Osteocyte (in vitro differentiated cells): Measurements from ENCODE around the gene RHPN2. TPM values are rescaled to one million over a fixed set of nuclear protein-coding genes. Genes with fewer than 3 reads are reported as not detected.
"Not testable (repeated sequence)": the region's sequence is repeated elsewhere in the genome, so short reads cannot be mapped to it uniquely, and the experiment has no call there.

ENCODE experiments used
- DNase-seq: peaks from one replicate; pipeline ENCODE4 v3.0.0; 2021; ENCODE audit warnings: mixed read lengths; ENCODE audit not compliant: unreplicated experiment; ENCODE audit errors: extremely low spot score
- H3K27ac Mint-ChIP-seq: one replicate; pipeline ENCODE4 v1.8.0; 2021; ENCODE audit warnings: mild to moderate bottlenecking, mixed read lengths; ENCODE audit not compliant: unreplicated experiment
- H3K27me3 Mint-ChIP-seq: one replicate; pipeline ENCODE4 v1.8.0; 2021; ENCODE audit warnings: mixed read lengths; ENCODE audit not compliant: unreplicated experiment
- H3K36me3 Mint-ChIP-seq: one replicate; pipeline ENCODE4 v1.8.0; 2021; ENCODE audit warnings: mixed read lengths; ENCODE audit not compliant: unreplicated experiment
- H3K4me1 Mint-ChIP-seq: one replicate; pipeline ENCODE4 v1.8.0; 2021; ENCODE audit warnings: mixed read lengths; ENCODE audit not compliant: unreplicated experiment
- H3K4me3 Mint-ChIP-seq: one replicate; pipeline ENCODE4 v1.8.0; 2021; ENCODE audit warnings: mild to moderate bottlenecking, moderate library complexity, mixed read lengths; ENCODE audit not compliant: unreplicated experiment
- H3K9me3 Mint-ChIP-seq: one replicate; pipeline ENCODE4 v1.8.0; 2021; ENCODE audit warnings: mixed read lengths; ENCODE audit not compliant: unreplicated experiment
- CTCF ChIP-seq: fragments of 200-600 bp; sonication (generic); IDR thresholded peaks from 2 replicates; pipeline ENCODE4 v1.5.0; 2021; ENCODE audit warnings: antibody characterized with exemption, mild to moderate bottlenecking, moderate library complexity
- total RNA-seq: library from RNA; stranded (reverse); gene quantifications from 2 replicates; pipeline ENCODE4 v1.2.1, GENCODE V29; 2021

RHPN2 gene
- total RNA-seq, 1 donor from 2014 or later: 4.0 TPM

GRCh38 chr19:32966750-32967149, 97.9 kb downstream of the RHPN2 start:
- Mint-ChIP-seq H3K27me3 (no peaks in the 10 kb centered on the region), H3K4me3 (no peak overlapping the region), H3K4me1 (peaks cover 6% of the 10 kb centered on the region), H3K9me3 (no peaks in the 10 kb centered on the region), H3K36me3 (peaks cover 17% of the 10 kb centered on the region), H3K27ac (no peak overlapping the region)
- no peak for DNase-seq
- TF ChIP-seq CTCF: no peak

DNA sequence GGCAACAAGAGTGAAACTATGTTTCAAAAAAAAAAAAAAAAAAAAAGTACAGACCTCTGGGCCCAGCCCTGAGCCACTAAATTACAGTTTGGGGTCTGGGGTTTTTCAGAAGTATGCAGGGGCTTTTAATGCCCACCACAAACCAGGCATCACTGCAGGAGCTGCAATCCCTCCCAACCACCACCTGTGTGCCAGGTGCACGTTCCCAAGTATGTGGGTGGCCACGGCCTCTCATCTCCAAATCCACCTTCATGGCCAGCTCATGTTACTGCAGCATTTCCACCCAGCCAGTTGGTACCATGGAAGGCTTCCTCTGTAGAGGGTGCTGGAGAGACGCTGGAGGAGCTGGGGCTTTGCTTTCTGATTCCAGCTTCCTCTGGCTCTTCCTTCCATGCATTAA, 119.4 kb downstream of the RHPN2 start:
- H3K27ac Mint-ChIP-seq: no peak overlapping the region
- H3K36me3 Mint-ChIP-seq: peaks cover 56% of the 10 kb centered on the region
- no peak overlapping the region for H3K4me3 Mint-ChIP-seq
- TF ChIP-seq CTCF: no peak
- H3K27me3 Mint-ChIP-seq: no peaks in the 10 kb centered on the region
- no peaks in the 10 kb centered on the region for H3K4me1 Mint-ChIP-seq
- H3K9me3 Mint-ChIP-seq: no peaks in the 10 kb centered on the region
- no peak for DNase-seq

DNA sequence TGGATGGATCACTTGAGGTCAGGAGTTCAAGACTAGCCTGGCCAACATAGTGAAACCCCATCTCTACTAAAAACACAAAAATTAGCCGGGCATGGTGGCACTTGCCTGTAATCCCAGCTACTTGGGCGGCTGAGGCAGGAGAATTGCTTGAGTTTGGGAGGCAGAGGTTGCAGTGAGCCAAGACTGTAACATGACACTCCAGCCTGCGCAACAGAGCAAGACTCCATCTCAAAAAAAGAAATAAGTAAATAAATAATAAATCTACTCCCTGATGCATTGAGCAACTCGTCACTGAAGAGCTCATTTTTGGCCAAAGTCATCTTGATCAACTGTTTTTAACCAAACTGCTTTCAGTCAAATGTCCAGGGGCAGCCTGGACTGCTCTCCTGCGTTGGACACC, 123.4 kb downstream of the RHPN2 start:
- H3K27ac Mint-ChIP-seq, DNase-seq, H3K27me3 Mint-ChIP-seq, H3K9me3 Mint-ChIP-seq, H3K4me1 Mint-ChIP-seq, H3K4me3 Mint-ChIP-seq: not testable (repeated sequence)
- peaks cover 38% of the 10 kb centered on the region for H3K36me3 Mint-ChIP-seq

GRCh38 chr19:32936065-32936464, 128.6 kb downstream of the RHPN2 start:
- no peak for DNase-seq
- no peaks in the 10 kb centered on the region for H3K9me3 Mint-ChIP-seq
- no peak overlapping the region for H3K27ac Mint-ChIP-seq
- TF ChIP-seq CTCF: no peak
- H3K27me3 Mint-ChIP-seq: no peaks in the 10 kb centered on the region
- no peaks in the 10 kb centered on the region for H3K4me1 Mint-ChIP-seq
- peaks cover 32% of the 10 kb centered on the region for H3K36me3 Mint-ChIP-seq
- H3K4me3 Mint-ChIP-seq: no peak overlapping the region

- no peak overlapping the region for H3K27ac Mint-ChIP-seq
- H3K4me3 Mint-ChIP-seq: no peak overlapping the region
- no peak for DNase-seq
- H3K4me1 Mint-ChIP-seq: no peaks in the 10 kb centered on the region
- peaks cover 36% of the 10 kb centered on the region for H3K36me3 Mint-ChIP-seq
- H3K9me3 Mint-ChIP-seq: no peaks in the 10 kb centered on the region
- no peak for TF ChIP-seq CTCF
- H3K27me3 Mint-ChIP-seq: no peaks in the 10 kb centered on the region
Measured at GRCh38 chr19:32935629-32936028, 129.1 kb downstream of the RHPN2 start.

- peak overlapping the region; percentile 57 for H3K27ac Mint-ChIP-seq
- peaks cover 48% of the 10 kb centered on the region for H3K36me3 Mint-ChIP-seq
- no peaks in the 10 kb centered on the region for H3K4me1 Mint-ChIP-seq
- no peak for DNase-seq
- no peak for TF ChIP-seq CTCF
- H3K9me3 Mint-ChIP-seq: peaks cover 3% of the 10 kb centered on the region
- H3K27me3 Mint-ChIP-seq: no peaks in the 10 kb centered on the region
- no peak overlapping the region for H3K4me3 Mint-ChIP-seq
Measured at GRCh38 chr19:32933571-32933970, 131.1 kb downstream of the RHPN2 start.
